Neural progenitor cell (in vitro differentiated cells): Measurements from ENCODE around the gene FFAR2.

ENCODE experiments used
- EZH2 ChIP-seq: fragments of 200-600 bp; sonication (generic); IDR thresholded peaks from 2 replicates; pipeline ENCODE4 v1.6.1; 2017; ENCODE audit warnings: antibody characterized with exemption, mild to moderate bottlenecking, moderate library complexity
- TF ChIP-seq, protein P1 (sequence below): fragments of 200-600 bp; sonication (generic); IDR thresholded peaks from 2 replicates; pipeline ENCODE4 v1.5.1; 2017; ENCODE audit warnings: antibody characterized with exemption, mild to moderate bottlenecking

GRCh38 chr19:35419805-35420204, 28.3 kb upstream of the FFAR2 start:
- TF ChIP-seq, protein P1, sequence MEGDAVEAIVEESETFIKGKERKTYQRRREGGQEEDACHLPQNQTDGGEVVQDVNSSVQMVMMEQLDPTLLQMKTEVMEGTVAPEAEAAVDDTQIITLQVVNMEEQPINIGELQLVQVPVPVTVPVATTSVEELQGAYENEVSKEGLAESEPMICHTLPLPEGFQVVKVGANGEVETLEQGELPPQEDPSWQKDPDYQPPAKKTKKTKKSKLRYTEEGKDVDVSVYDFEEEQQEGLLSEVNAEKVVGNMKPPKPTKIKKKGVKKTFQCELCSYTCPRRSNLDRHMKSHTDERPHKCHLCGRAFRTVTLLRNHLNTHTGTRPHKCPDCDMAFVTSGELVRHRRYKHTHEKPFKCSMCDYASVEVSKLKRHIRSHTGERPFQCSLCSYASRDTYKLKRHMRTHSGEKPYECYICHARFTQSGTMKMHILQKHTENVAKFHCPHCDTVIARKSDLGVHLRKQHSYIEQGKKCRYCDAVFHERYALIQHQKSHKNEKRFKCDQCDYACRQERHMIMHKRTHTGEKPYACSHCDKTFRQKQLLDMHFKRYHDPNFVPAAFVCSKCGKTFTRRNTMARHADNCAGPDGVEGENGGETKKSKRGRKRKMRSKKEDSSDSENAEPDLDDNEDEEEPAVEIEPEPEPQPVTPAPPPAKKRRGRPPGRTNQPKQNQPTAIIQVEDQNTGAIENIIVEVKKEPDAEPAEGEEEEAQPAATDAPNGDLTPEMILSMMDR: no peak
- TF ChIP-seq EZH2: no peak
